HepG2 (cell line): Measurements from ENCODE around the gene RSPH9. TPM values are rescaled to one million over a fixed set of nuclear protein-coding genes. Genes with fewer than 3 reads are reported as not detected.
A peak's percentile ranks its signal among the peaks of the same experiment; 100 is the strongest.

Experiments
- BHLHE40 ChIP-seq: IDR thresholded peaks from 2 replicates; pipeline ENCODE4 v1.6.1; 2011; ENCODE audit warnings: low read length, improper control_type of control experiment
- BRD4 ChIP-seq: sonication (generic); formaldehyde crosslinking; IDR thresholded peaks from 2 replicates; pipeline ENCODE4 v1.4.0; 2020; ENCODE audit warnings: missing genetic modification reagents
- DNMT3B ChIP-seq: conservative IDR thresholded peaks from 2 replicates; pipeline ENCODE4 v1.6.1; 2016; ENCODE audit warnings: missing biosample characterization, control low read depth
- DR1 ChIP-seq: sonication (generic); formaldehyde crosslinking; IDR thresholded peaks from 2 replicates; pipeline ENCODE4 v1.8.0; 2021; ENCODE audit warnings: mild to moderate bottlenecking, missing genetic modification reagents, inconsistent platforms
- ELF3 ChIP-seq: IDR thresholded peaks from 2 replicates; pipeline ENCODE4 v1.6.1; 2016; ENCODE audit warnings: missing genetic modification reagents, missing compliant biosample characterization
- FOXM1 ChIP-seq: sonication (generic); formaldehyde crosslinking; IDR thresholded peaks from 2 replicates; pipeline ENCODE4 v1.5.0; 2020; ENCODE audit warnings: missing genetic modification reagents
- HBP1 ChIP-seq: IDR thresholded peaks from 2 replicates; pipeline ENCODE4 v1.6.1; 2016; ENCODE audit warnings: low read depth, control low read depth
- HIVEP1 ChIP-seq: sonication (generic); formaldehyde crosslinking; IDR thresholded peaks from 2 replicates; pipeline ENCODE4 v1.4.0; 2020; ENCODE audit warnings: mild to moderate bottlenecking, missing genetic modification reagents
- NONO ChIP-seq, 2 experiments: fragments of 450-650 bp in 1 of 2; sonication (generic) in 1 of 2; formaldehyde crosslinking in 1 of 2; IDR thresholded peaks in 1 of 2; conservative IDR thresholded peaks in 1 of 2; 2 replicates each; pipeline versions ENCODE4 v1.6.1 to v1.8.0; 2017 to 2022; ENCODE audit warnings: mild to moderate bottlenecking in 1 of 2, missing genetic modification reagents in 1 of 2, moderate library complexity in 1 of 2
- RBFOX2 ChIP-seq: fragments of 200-400 bp; formaldehyde crosslinking; IDR thresholded peaks from 2 replicates; pipeline ENCODE4 v1.6.1; 2017; ENCODE audit warnings: low read depth, mild to moderate bottlenecking, low read length
- RFX3 ChIP-seq: IDR thresholded peaks from 2 replicates; pipeline ENCODE4 v1.6.1; 2016; ENCODE audit warnings: missing biosample characterization, missing genetic modification reagents
- SMAD1 ChIP-seq: sonication (generic); formaldehyde crosslinking; IDR thresholded peaks from 2 replicates; pipeline ENCODE4 v1.4.0; 2020; ENCODE audit warnings: missing genetic modification reagents, low read depth, mild to moderate bottlenecking, borderline replicate concordance
- SP4 ChIP-seq: sonication (generic); formaldehyde crosslinking; IDR thresholded peaks from 2 replicates; pipeline ENCODE4 v1.8.1; 2023; ENCODE audit warnings: mild to moderate bottlenecking, missing genetic modification reagents
- STAT5B ChIP-seq: sonication (generic); formaldehyde crosslinking; IDR thresholded peaks from 2 replicates; pipeline ENCODE4 v1.4.0; 2020; ENCODE audit warnings: missing genetic modification reagents
- STAT6 ChIP-seq: sonication (generic); formaldehyde crosslinking; IDR thresholded peaks from 2 replicates; pipeline ENCODE4 v1.4.0; 2020; ENCODE audit warnings: missing genetic modification reagents, mild to moderate bottlenecking, borderline replicate concordance
- XRCC5 ChIP-seq: fragments of 200-400 bp; formaldehyde crosslinking; optimal IDR thresholded peaks from 2 replicates; pipeline ENCODE3; 2017; ENCODE audit warnings: mild to moderate bottlenecking, low read length
- ZEB1 ChIP-seq: IDR thresholded peaks from 2 replicates; pipeline ENCODE4 v1.6.1; 2012; ENCODE audit warnings: mild to moderate bottlenecking, low read depth, inconsistent platforms; ENCODE audit not compliant: insufficient replicate concordance
- ZNF34 ChIP-seq: sonication (generic); formaldehyde crosslinking; IDR thresholded peaks from 2 replicates; pipeline ENCODE4 v1.4.0; 2020; ENCODE audit warnings: mild to moderate bottlenecking, missing genetic modification reagents, borderline replicate concordance
- ZNF431 ChIP-seq: sonication (generic); formaldehyde crosslinking; IDR thresholded peaks from 2 replicates; pipeline ENCODE4 v1.9.0; 2022; ENCODE audit warnings: missing genetic modification reagents, low read depth, mild to moderate bottlenecking, borderline replicate concordance
- ZNF460 ChIP-seq: sonication (generic); formaldehyde crosslinking; IDR thresholded peaks from 2 replicates; pipeline ENCODE4 v1.5.1; 2020; ENCODE audit warnings: missing genetic modification reagents, mild to moderate bottlenecking, borderline replicate concordance
- ZNF550 ChIP-seq: sonication (generic); formaldehyde crosslinking; IDR thresholded peaks from 2 replicates; pipeline ENCODE4 v1.4.0; 2020; ENCODE audit warnings: mild to moderate bottlenecking, missing genetic modification reagents, borderline replicate concordance
- polyA plus RNA-seq, 8 experiments: library from polyadenylated mRNA; depleted of rRNA in 3 of 8; stranded (reverse) in 7 of 8; unstranded in 1 of 8; fragments of >200 nt; fragmentation: Illumina TruSeq in 4 of 8; extraction: Trizol in 4 of 8; gene quantifications; 2 replicates each; pipeline versions ENCODE4 v1.2.1 to v1.2.3, GENCODE V29; 2011 to 2016; ENCODE audit warnings: low read depth in 4 of 8, missing spikeins in 1 of 8, mixed read lengths in 1 of 8; ENCODE audit not compliant: insufficient read depth in 1 of 8
- total RNA-seq, 5 experiments: library from RNA; depleted of rRNA; stranded (reverse); fragments of >200 nt; fragmentation: Illumina TruSeq; extraction: Trizol; gene quantifications; 2 replicates each; pipeline ENCODE4 v1.2.3, GENCODE V29; 2016; ENCODE audit warnings: low read depth in 1 of 5
- TF ChIP-seq, protein P1 (sequence below): sonication (generic); formaldehyde crosslinking; IDR thresholded peaks from 2 replicates; pipeline ENCODE4 v1.8.0; 2023; ENCODE audit warnings: mild to moderate bottlenecking, missing genetic modification reagents
- TF ChIP-seq, protein P2 (sequence below): sonication (generic); formaldehyde crosslinking; IDR thresholded peaks from 2 replicates; pipeline ENCODE4 v1.4.0; 2020; ENCODE audit warnings: mild to moderate bottlenecking, missing genetic modification reagents

RSPH9 gene
- total and polyA plus RNA-seq, 2 of the 13 experiments (the other 11 are each of a cell fraction or from before 2014, with no cell fraction given) = 0.04 TPM; not detected in 1

- TF ChIP-seq SMAD1 (CRISPR knock-in tag) = peak; percentile 67; the same call in 1 of the 2 replicates
- TF ChIP-seq, protein P1, sequence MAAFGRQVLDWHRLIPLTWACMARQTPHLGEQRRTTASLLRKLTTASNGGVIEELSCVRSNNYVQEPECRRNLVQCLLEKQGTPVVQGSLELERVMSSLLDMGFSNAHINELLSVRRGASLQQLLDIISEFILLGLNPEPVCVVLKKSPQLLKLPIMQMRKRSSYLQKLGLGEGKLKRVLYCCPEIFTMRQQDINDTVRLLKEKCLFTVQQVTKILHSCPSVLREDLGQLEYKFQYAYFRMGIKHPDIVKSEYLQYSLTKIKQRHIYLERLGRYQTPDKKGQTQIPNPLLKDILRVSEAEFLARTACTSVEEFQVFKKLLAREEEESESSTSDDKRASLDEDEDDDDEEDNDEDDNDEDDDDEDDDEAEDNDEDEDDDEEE (CRISPR knock-in tag) = peak; percentile 90
- no peak; the same call in 1 of the 2 replicates for TF ChIP-seq STAT5B (CRISPR knock-in tag)
- TF ChIP-seq XRCC5 = peak; percentile 50
- TF ChIP-seq STAT6 (CRISPR knock-in tag) = no peak
- TF ChIP-seq ELF3 = peak; percentile 52
- TF ChIP-seq BHLHE40 = no peak
- TF ChIP-seq ZNF460 (CRISPR knock-in tag) = no peak; the same call in 1 of the 2 replicates
- no peak for TF ChIP-seq ZNF34 (CRISPR knock-in tag)
- TF ChIP-seq DNMT3B (CRISPR knock-in tag) = peak; percentile 53; the same call in 1 of the 2 replicates
- peak; percentile 56 for TF ChIP-seq RBFOX2
- peak; percentile 87 for TF ChIP-seq ZEB1
- 0 out of 2 replicates have a peak, but pooled peaks have one; percentile 39 for TF ChIP-seq ZNF550 (CRISPR knock-in tag)
- peak; percentile 98 for TF ChIP-seq DR1 (CRISPR knock-in tag)
- peak; percentile 65 for TF ChIP-seq BRD4 (CRISPR knock-in tag)
- TF ChIP-seq, protein P2, sequence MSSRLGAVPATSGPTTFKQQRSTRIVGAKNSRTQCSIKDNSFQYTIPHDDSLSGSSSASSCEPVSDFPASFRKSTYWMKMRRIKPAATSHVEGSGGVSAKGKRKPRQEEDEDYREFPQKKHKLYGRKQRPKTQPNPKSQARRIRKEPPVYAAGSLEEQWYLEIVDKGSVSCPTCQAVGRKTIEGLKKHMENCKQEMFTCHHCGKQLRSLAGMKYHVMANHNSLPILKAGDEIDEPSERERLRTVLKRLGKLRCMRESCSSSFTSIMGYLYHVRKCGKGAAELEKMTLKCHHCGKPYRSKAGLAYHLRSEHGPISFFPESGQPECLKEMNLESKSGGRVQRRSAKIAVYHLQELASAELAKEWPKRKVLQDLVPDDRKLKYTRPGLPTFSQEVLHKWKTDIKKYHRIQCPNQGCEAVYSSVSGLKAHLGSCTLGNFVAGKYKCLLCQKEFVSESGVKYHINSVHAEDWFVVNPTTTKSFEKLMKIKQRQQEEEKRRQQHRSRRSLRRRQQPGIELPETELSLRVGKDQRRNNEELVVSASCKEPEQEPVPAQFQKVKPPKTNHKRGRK = no peak
- TF ChIP-seq RFX3 = no peak; the same call in 1 of the 2 replicates
- TF ChIP-seq NONO (IDR thresholded peaks at IDR 0.05) = no peak
- peak; percentile 60 for TF ChIP-seq NONO (CRISPR knock-in tag; conservative IDR thresholded peaks at IDR 0.05)
- peak; percentile 66 for TF ChIP-seq HIVEP1 (CRISPR knock-in tag)
- TF ChIP-seq HBP1 (CRISPR knock-in tag) = 0 out of 2 replicates have a peak, but pooled peaks have one; percentile 28
- peak; percentile 19; the same call in 1 of the 2 replicates for TF ChIP-seq ZNF431
- TF ChIP-seq FOXM1 (CRISPR knock-in tag) = peak; percentile 92
- peak; percentile 95 for TF ChIP-seq SP4 (CRISPR knock-in tag)
Observed at GRCh38 chr6:43629505-43630300, 15.1 kb upstream of the RSPH9 start (continued).
